ENCODE data around the gene PHYKPL.

GRCh38 chr5:178236126-178236525 is 3.5 kb upstream of the PHYKPL start:
- TF ChIP-seq FOXP1 (CRISPR knock-in tag; IDR thresholded peaks at IDR 0.05; ENCODE audit: borderline replicate concordance) (no peak), NR3C1 (CRISPR knock-in tag; conservative IDR thresholded peaks at IDR 0.05; ENCODE audit: low read depth) (no peak), CTCF (IDR thresholded peaks at IDR 0.05) (no peak), SP1 (CRISPR knock-in tag; conservative IDR thresholded peaks at IDR 0.05) (no peak), TEAD1 (CRISPR knock-in tag; IDR thresholded peaks at IDR 0.05) (no peak), MXD4 (CRISPR knock-in tag; IDR thresholded peaks at IDR 0.05; ENCODE audit: borderline replicate concordance) (no peak), RORB (CRISPR knock-in tag; IDR thresholded peaks at IDR 0.05) (no peak), ATF2 (CRISPR knock-in tag; IDR thresholded peaks at IDR 0.05; ENCODE audit: borderline replicate concordance, low read depth) (no peak), IRF1 (CRISPR knock-in tag; IDR thresholded peaks at IDR 0.05) (no peak), JUN (CRISPR knock-in tag; IDR thresholded peaks at IDR 0.05) (no peak), ATF1 (CRISPR knock-in tag; IDR thresholded peaks at IDR 0.05) (no peak), CBFB (CRISPR knock-in tag; IDR thresholded peaks at IDR 0.05; ENCODE audit: low read depth) (no peak), MAX (CRISPR knock-in tag; IDR thresholded peaks at IDR 0.05) (no peak)

Data from WTC11 (cell line).